ENCODE data around the gene BPIFB3. TPM values are rescaled to one million over a fixed set of nuclear protein-coding genes. Genes with fewer than 3 reads are reported as not detected.

Gene BPIFB3
- total and polyA plus RNA-seq, 9 of the 15 experiments (the other 6 are each of a cell fraction or from before 2014, with no cell fraction given) = not detected

- no TSS peak for BruUV-seq (replicated peaks)
- DNase-seq (ENCODE audit: extremely low read depth in 1 of 4, low spot score in 3 of 4) = no peak
- Histone ChIP-seq H3K4me1 (replicated peaks in 1 of 2; ENCODE audit: control insufficient read depth in 2 of 2, insufficient read depth in 2 of 2, low read length in 2 of 2) (no peaks in the 10 kb centered on the region), H3K27me3 (ENCODE audit: control insufficient read depth in 2 of 2, insufficient read depth in 2 of 2, low read length in 2 of 2) (no peaks in the 10 kb centered on the region; a peak in 2 of 5 replicates), H2AFZ (ENCODE audit: low read depth, low read length) (no peak overlapping the region), H3K79me2 (ENCODE audit: control insufficient read depth, insufficient read depth, low read length) (no peaks in the 10 kb centered on the region), H3K36me3 (ENCODE audit: control insufficient read depth, insufficient read depth, low read length) (no peaks in the 10 kb centered on the region), H3K27ac (ENCODE audit: extremely low read depth, low read depth, low read length) (no peak overlapping the region), H3K9ac (ENCODE audit: insufficient read depth in 1 of 2, low read depth in 2 of 2, low read length in 2 of 2) (no peak overlapping the region), H3K9me1 (ENCODE audit: control insufficient read depth, insufficient read depth, low read length) (no peaks in the 10 kb centered on the region), H4K20me1 (replicated peaks; ENCODE audit: control insufficient read depth, insufficient read depth, low read length) (no peaks in the 10 kb centered on the region; the same call in 1 of the 2 replicates), H3K4me3 (no peak overlapping the region), H3K4me2 (ENCODE audit: insufficient read depth, low read length) (no peak overlapping the region), H3K9me3 (replicated peaks; ENCODE audit: control insufficient read depth, insufficient read depth, low read depth, low read length) (no peaks in the 10 kb centered on the region)
- ATAC-seq = no peak
- CTCF ChIA-PET (ENCODE audit: low intra/inter-chr PET ratio) = no interaction called here
- in situ Hi-C loops (cut with MboI) = no loop called here
- intact Hi-C loops (cut with micrococcal nuclease) = no loop called here
- no peak for TF ChIP-seq ZNF316 (IDR thresholded peaks at IDR 0.05)
- no peak for TF ChIP-seq MNT (conservative IDR thresholded peaks at IDR 0.05)
- TF ChIP-seq HEY1 (CRISPR knock-in tag; IDR thresholded peaks at IDR 0.05; ENCODE audit: borderline replicate concordance) = no peak
- TF ChIP-seq HMG20B (CRISPR knock-in tag; IDR thresholded peaks at IDR 0.05) = no peak
- no peak for TF ChIP-seq NFYB (IDR thresholded peaks at IDR 0.05; ENCODE audit: extremely low read depth, insufficient read length)
- 0% methylated on average over 5 of the region's 5 CpGs for WGBS (ENCODE audit: insufficient coverage, low coverage, missing lambda C conversion rate)
- POLR2A ChIA-PET = interaction anchor here (0.7 to 1.2 kb wide), 2 partner anchors 9 to 26 kb away, joined by 4 to 7 read pairs; no protein-coding TSS in a partner anchor
- FAIRE-seq = no peak
These were observed 27.5 kb upstream of the BPIFB3 start for GRCh38 chr20:33026072-33026778.
